ENCODE data around the gene PRMT7.
A peak's percentile ranks its signal among the peaks of the same experiment; 100 is the strongest.
"Not testable (repeated sequence)": the region's sequence is repeated elsewhere in the genome, so short reads cannot be mapped to it uniquely, and the experiment has no call there.

The PRMT7 gene

DNA sequence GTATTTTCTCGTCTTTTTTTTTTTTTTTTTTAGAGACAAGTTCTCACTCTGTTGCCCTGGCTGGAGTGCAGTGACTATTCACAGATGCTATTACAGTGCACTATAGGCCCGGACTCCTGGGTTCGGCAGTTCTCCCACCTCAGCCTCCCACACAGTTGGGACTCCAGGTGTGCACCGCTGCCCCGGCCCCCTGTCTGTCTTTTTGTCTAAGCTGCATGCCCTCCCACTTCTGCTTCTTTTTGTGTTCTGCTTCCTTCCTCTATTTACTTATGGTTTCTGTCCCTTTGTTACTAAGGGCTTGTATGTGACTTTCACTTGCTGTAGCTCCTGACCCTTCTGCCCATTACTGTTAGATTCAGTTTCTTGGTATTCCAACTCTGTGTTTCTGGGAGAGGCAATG, 26.0 kb upstream of the PRMT7 start:
- DNase-seq: no peak

DNA sequence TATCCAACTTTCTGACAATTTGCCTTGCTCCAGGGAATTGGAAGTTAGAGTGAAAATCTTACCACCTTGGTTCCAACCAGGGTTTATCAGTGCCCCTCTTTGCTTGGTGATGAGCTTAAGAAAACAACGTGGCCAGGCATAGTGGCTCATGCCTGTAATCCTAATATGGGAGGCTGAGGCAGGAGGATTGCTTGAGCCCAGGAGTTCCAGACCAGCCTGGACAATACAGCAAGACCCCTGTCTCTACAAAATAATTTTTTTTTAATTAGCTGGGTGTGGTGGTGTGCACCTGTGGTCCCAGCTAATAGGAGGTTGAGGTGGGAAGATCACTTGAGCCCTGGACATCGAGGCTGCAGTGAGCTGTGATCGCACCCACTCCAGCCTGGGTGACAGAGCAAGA, 25.1 kb upstream of the PRMT7 start:
- DNase-seq: no peak

DNA sequence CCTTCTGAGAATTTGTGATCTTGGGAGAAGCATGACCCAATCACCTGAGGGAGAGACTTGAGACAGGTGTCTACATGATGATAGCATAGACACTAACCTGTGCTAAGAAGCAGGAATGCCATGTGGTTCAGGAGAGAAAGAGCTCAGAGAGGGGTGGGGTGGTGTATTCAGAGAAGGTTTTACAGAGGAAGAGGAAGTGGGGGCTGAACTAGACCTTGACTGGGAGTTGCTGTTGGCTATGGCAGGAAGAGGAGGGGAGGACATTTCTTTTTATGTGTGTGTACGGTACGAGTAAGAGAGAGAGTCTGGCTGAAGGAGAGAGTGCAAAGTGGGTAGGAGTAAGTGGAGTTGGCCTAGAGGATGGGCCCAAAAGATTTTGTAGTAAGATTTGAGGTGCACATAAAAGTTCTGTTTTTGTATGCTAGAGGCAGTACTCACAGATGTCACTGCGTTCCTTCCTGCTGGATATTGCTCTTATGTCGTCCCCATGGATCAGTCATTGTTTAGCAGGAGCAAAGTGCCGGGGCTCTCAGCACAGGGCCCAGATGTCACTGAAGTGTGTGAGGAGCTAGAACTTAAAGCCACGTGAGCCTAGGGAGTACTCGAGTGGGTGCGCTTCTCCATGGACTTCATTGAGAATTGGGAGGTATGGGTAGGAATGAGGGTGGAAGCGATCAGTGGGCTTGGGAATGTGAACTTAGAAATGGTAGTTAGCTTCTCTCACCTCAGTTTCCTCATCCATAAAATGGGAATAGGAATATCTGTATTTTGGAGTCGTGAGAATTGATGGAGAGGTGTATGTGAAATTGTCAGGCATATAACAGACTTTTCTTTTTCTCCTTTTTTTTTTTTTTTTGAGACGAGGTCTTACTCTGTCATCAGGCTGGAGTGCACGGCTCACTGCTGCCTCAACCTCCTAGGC, 24.4 kb upstream of the PRMT7 start:
- peak; percentile 66 for DNase-seq

DNA sequence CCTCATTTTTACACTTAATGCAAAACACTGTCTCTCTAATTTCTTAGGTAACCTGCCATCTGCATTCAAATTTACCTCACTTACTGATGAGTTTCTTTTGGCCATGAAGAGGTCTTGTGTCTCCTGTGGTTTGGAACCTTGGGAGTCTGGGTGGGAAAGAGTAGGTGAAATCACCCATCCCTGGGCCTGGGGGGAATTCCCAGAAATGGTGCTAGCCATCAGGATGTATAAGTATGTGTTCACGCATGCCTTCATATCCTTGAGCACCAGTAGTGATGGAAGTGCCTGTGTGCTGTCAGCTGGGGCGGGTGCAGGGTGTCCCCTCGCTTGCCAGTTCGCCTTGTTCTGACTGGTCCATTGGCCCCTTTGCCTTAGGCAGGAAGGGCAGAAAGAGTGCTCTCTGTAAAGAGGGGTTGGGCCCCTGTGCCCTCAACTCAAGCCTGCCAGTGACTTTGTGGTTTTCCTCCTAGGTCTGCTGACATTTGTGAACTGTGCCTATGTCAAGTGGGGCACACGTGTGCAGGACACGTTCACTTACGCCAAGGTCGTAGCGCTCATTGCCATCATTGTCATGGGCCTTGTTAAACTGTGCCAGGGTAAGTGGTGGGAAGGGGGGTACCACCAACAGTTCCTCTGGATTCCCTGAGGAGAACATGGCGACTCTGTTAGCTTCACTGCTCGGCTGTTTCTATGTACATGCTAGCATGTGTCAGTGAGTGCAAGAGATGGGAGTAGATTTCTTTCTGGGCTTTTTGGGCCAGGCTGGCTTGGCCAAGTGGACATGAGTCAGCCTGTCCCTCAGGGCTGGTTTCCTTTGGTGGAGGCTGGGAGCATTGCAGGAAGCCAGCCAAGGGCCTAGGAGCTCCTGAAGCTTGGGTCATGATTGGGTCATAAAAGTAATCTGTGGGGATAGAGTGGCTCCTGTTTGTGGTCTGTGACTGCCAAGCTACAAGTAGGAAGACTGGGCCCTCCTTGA, 23.3 kb upstream of the PRMT7 start:
- DNase-seq: peak; percentile 67

DNA sequence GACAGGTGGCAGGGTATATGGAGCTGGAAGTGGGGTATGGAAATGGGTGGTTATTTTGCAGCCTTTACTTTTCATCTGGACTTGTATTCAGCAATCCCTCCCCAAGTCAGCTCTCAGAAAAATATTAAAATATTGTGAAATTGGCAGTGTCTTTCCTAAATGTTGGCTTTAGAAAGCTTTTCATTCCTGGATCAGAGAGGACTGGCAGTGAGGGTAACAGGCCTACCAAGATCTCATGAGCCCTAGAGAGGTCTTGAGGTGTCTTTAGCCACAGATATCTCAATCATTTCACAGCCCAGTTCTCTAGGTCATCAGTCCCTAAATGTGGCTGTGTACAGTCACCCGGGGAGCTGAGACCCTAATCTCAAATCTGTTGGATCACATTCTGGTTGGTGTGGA, 22.6 kb upstream of the PRMT7 start:
- no peak for DNase-seq

DNA sequence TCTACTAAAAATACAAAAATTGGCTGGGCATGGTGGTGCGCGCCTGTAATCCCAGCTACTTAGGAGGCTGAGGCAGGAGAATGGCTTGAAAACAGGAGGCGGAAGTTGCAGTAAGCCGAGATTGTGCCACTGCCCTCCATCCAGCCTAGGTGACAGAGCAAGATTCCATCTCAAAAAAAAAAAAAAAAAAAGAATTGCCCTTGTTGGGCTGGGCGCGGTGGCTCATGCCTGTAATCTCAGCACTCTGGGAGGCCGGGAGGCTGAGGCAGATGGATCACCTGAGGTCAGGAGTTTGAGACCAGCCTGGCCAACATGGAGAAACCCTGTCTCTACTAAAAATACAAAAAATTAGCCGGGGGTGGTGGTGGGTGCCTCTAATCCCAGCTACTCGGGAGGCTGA, 22.0 kb upstream of the PRMT7 start:
- not testable (repeated sequence) for DNase-seq

DNA sequence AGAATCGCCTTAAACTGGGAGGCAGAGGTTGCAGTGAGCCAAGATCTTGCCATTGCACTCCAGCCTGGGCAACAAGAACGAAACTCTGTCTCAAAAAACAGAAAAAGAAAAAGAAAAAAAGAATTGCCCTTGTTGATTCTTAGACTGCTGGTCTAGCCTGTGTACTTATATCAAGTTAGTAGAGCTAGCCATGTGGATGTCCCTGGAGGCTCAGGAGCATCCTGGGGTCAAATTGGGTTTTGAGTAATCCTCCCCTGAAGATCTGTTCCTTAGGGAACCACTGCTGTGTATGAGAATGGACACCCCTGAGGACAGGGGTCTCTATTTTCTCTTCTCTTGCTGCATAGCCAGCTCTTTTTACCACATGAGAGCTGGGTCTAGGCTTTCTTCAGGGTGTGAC, 21.6 kb upstream of the PRMT7 start:
- no peak for DNase-seq

DNA sequence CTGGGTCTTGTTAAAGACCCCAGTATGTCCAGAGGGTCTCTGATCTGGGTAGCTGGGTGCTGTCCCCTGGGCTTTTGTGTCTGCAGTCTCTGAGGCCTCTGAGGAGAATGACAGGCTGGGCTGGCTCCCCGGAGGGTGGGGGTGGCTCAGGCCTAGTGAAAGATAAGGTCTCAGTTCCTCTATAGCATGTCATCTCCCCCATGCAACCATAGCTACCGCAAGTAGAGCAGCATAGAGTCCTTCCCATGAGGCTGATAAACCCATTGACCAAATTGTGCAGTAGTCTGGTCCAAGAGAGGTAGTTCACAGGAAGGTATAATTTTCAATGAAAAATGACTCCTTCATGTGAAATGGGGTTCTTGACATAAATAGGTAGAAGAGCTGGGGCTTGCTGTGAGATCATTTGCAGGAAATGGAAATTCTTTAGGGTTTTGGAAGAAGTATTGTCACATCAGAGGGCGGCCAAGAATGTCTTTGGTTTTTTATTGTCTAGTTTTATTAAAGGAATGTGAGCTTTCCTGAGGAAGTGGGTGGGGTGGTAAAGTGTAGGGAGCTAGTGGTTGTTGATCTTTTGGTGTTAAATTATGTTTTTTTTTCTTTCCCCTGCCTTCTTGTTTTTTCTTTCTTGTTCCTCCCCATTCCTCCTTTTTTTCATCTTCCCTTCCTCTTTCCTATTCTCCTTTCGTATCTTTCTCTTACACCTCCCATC, 21.0 kb upstream of the PRMT7 start:
- DNase-seq: peak; percentile 54

DNA sequence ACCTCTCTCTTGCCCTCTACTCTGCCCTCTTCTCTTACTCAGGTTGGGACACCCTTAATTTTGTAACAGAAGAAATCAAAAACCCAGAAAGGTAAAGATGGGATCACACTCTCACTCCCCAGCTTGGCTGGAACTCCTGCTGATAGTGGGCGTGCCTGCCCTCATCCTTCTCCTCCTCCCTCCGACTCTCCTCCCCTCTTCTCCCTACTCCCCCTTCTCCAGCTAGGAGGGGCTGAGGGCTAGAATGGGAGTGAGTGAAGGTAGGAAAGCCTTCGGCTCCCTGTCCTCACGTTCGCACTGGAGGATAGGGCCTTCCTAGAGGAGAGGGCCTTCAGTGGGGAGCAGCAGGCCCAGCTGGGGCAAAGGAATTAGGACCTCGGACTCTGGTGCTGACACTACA, 20.4 kb upstream of the PRMT7 start:
- no peak for DNase-seq

DNA sequence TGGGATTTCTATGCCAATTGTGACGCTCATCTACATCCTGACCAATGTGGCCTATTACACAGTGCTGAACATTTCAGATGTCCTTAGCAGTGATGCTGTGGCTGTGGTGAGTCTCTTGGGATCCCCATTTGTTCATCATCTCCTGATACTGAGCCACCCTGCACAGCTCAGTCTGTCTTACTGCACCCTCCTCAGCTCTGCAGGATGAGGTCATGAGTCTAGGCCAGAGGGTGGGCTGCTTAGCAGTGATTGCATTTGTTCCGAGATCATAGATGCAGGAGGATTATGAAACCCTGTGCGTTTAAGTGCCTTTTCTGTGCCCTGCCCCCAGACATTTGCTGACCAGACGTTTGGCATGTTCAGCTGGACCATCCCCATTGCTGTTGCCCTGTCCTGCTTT, 19.6 kb upstream of the PRMT7 start:
- no peak for DNase-seq

DNA sequence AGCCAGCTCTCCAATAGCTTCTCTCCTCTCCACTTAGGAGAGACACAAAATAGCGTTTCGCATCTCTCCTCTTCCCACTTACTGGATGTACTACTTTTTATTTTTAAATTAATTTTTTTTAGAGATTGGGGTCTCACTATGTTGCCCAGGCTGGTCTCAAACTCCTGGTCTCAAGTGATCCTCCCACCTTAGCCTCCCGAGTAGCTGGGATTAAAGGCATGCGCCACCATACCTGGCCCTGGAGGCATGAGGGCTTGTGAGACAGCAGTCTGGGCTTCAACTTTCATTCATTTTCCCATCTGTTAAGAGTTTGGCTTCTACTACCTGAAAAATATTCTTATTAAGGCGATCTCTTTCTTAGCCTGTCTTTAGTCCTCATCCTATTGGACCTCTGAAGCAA, 18.4 kb upstream of the PRMT7 start:
- DNase-seq: no peak

DNA sequence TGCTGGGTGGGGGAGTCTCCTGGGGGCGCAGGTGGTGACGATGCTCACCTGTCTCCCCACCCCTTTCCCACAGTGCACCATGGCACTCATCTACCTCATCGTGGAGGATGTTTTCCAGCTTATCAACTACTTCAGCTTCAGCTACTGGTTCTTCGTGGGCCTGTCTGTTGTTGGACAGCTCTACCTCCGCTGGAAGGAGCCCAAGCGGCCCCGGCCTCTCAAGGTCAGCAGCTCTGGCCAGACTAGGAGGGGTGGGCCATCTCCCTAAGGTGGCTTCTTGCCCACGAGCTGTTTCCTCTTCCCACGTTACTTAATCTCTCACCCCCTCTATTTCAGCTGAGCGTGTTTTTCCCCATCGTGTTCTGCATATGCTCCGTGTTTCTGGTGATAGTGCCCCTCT, 14.5 kb upstream of the PRMT7 start:
- DNase-seq: no peak

DNA sequence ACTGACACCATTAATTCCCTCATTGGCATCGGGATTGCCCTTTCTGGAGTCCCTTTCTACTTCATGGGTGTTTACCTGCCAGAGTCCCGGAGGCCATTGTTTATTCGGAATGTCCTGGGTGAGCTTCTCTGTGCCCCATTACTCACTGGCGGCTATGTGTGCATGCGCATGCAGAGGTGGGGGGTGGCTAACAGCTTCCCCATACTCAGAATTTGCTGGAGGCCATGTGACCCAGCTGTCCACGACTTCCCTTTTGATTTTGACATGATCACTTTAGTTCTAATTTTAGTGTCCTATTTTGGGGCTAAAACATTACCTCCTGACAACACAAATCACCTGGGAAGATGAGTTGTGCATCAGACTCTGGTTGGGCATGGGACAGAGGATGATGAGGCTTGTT, 14.1 kb upstream of the PRMT7 start:
- DNase-seq: no peak

DNA sequence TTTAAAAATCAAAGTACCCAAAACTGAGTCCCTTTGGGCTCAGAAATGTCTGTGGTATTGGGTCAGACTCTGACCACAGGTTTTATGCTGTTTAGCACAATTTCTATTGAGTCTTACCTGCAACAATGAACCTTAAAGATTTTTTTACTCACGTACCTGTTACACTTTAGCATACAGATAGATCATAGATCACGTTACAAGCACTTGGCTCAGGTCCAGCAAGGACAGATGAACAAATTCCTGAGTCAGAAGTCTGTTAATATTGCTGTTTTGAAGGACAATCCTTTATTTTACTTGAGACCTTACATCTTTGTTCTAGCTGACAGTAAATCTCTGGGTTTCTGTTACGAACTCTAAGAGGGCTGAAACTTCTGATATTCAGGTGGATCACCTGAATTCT, 12.9 kb upstream of the PRMT7 start:
- DNase-seq: no peak

DNA sequence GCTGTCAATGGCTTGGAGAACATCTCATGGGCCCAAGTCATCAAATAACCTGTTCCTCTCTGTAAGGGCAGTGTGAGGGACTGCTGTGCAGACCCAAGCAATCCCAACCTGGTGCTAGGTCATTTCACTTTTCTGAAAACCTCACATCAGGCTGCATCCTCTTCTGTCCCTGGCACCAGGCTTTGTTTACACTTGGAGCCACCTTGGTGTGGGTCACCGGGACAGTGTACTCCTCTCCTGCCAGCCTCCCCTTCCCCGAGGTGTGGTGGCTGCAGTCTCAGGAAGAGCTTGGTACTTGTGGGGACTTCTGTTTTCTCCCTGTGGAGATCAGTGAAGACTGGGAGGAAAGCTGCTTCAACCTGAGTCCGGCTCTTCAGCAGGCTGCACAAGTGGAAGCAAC, 12.5 kb upstream of the PRMT7 start:
- no peak for DNase-seq

DNA sequence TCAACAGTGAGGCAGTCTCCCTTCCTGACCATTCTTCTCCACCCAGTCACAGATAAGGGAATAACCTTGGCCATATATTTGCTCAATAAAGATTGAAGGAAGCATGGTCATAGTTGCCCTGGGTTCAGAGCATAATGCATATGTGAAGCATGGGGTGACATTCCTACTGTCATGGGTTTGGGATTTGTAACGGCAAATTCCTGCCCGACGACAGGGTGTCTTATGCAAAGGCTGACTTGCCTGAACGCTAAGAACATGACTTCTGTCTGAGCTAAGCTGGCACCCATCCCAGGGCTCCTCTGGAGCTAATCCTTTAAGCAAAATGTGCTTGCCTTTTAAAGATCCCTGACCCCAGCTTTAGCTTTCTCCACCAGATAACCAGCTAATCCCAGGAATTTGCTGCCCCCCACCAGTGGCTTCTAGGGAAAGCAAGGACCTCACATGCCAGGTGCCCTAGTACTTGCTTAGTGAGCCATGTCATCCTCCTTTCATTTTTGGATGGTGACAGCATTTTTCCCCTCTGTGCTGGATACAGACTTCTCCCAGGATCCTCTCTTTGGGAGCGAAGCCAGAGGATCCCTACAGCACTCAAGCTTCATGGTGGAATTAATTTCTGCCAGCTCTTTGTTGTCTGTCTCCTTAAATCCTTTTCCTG, 11.8 kb upstream of the PRMT7 start:
- no peak for DNase-seq

DNA sequence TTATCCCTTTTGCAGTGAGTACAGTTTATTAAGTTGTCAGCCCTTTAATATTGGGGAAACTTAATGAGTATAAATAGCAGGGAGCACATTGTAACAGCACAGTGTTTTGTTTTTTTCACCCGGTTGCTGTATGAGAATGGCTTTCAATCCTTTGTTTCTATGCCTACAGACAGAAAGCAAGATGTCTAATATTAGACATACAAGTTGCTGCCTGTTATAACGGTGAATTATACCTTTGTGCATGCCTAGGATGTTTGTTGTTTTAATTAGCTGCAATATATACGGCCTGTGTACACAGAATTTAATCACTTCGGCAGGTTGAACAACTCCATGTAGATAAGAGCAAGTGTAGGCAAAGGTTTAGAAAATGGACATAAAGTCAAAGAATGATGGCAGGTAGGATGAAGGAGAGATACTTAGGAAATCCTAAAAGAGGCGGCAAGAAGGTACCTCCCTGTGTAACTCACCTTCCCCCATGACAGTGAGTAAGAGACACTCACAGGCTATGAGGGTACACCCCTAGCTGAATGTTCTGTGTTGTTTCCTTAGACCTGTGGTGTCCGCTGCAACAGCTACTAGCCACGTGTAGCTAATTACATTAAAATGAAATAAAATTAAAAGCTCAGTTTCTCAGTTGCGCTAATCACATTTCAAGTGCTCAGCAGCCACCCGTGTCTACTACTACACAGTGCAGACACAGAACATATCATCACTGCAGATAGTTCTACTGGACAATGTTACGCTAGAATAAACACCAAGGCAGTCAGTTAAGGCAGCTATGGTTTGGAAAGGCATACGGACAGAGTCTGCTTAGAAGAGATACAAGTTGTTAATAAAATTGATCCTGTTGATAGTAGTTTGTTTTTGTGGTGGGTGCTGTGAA, 11.0 kb upstream of the PRMT7 start:
- no peak for DNase-seq

DNA sequence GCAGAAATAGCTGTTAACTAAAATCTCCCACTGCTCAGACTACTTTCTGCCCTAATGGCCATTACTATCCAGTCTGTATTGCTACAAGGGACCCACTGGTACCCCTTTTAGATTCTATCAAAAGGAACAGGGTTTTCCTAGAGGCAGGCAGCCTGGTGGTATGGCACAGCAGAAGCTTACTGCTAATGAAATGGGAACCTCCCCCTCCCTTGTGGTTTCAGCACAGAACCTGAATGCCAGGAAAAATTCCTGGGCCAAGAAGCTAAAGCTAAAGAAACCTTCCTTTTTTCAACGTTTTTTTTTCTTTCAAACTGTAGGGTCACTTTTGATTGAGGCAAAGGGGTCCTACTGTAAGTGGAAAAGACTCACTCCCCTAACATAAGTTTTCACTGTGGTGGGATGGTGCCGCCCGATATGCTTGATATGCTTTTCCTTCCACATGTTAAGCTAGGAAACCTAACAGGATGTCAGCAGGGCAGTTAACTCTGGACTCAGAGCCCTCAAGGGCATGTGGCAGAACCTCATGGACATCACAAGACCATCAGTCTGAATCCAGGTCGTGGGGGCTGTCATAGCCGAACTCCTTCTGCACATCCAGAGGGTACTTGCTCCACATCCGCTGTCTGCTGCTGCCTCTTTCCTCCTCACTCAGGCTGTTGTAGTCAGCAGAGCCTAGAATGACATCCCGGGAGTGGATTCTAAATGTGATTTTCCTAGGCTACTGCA, 9.9 kb upstream of the PRMT7 start:
- DNase-seq: no peak

DNA sequence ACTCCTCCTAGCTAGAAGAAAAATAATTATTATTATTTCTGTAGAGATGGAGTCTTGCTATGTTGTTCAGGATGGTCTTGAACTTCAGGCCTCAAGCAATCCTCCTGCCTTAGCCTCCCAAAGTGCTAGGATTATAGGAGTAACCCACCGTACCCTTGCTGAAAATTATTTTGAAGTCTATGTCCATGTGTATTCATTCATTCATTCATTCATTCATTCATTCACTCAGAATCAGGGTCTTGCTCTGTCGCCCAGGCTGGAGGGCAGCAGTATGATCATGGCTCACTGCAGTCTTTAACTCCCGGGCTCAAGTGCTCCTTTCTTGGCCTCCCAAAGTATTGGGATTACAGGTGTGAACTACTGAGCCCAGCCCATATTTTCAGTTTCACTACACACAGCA, 4.2 kb upstream of the PRMT7 start:
- DNase-seq: no peak

DNA sequence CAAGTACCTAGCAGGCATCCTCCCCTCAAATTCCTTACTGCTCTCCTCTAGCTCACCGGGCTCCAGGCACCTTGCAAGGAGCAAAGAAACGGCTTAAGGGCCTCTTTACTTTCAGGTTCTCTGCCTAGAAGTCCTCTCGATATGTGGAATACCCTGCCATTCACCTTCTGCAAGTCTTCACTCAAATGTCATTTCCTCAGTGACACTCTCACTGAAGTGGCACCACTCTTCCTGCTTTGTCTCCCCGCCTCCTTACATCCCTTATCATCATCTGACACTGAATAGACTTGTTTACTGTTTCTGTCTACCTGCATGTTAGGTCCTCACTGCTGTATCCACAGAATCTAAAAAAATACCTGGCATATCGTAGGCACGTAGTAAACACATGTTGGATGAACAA, 1.0 kb upstream of the PRMT7 start:
- peak; percentile 32 for DNase-seq

DNA sequence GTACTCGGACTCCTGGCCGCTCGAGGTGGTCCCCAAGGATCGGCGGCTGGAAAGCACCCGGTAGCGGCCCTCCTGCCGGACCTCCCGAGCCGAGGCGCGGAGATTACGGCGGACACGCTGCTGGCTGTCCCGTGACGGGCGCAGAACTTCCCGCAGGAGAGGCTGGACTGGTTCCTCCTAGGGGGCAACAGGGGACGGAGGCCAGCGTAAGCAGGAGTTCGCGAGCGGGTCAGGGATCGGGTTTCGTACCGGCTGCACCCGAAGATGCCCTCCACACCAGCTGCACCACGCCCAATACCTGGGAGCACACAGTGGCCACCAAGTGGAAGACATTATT, 414 bp upstream of the PRMT7 start:
- no peak for DNase-seq

All from central memory CD4-positive, alpha-beta T cell (primary cell).